Osteoblast (primary cell): ENCODE results near the gene MIPEP. TPM values are rescaled to one million over a fixed set of nuclear protein-coding genes. Genes with fewer than 3 reads are reported as not detected.

ENCODE experiments used
- DNase-seq: peaks from one replicate; pipeline ENCODE4 v3.0.0; 2011; ENCODE audit warnings: low spot score, mixed read lengths; ENCODE audit not compliant: insufficient read length; ENCODE audit errors: missing footprints
- H2AFZ ChIP-seq: 2 replicates; pipeline ENCODE4 v1.6.0; 2011; ENCODE audit warnings: mild to moderate bottlenecking, low read length
- H3K27ac ChIP-seq: 2 replicates; pipeline ENCODE4 v1.5.1; 2011; ENCODE audit warnings: mild to moderate bottlenecking, low read depth, low read length, moderate library complexity
- H3K27me3 ChIP-seq: 2 replicates; pipeline ENCODE4 v1.6.0; 2012; ENCODE audit warnings: mild to moderate bottlenecking, control low read depth, inconsistent platforms, low read length, moderate library complexity; ENCODE audit not compliant: insufficient read depth
- H3K36me3 ChIP-seq: 2 replicates; pipeline ENCODE4 v1.5.1; 2011; ENCODE audit warnings: mild to moderate bottlenecking, low read length, control low read depth, moderate library complexity; ENCODE audit not compliant: insufficient read depth
- H3K4me1 ChIP-seq: 2 replicates; pipeline ENCODE4 v1.5.1; 2011; ENCODE audit warnings: mild to moderate bottlenecking, low read length, control low read depth, moderate library complexity; ENCODE audit not compliant: insufficient read depth
- H3K4me2 ChIP-seq: 2 replicates; pipeline ENCODE4 v1.6.0; 2011; ENCODE audit warnings: mild to moderate bottlenecking, low read length; ENCODE audit not compliant: insufficient read depth
- H3K4me3 ChIP-seq: fragments of 200-600 bp; sonication (generic); 3 replicates; pipeline ENCODE4 v1.5.1; 2012; ENCODE audit warnings: mild to moderate bottlenecking, low read length, inconsistent platforms; ENCODE audit not compliant: insufficient read depth
- H3K79me2 ChIP-seq: 2 replicates; pipeline ENCODE4 v1.6.0; 2012; ENCODE audit warnings: mild to moderate bottlenecking, low read length, control low read depth, inconsistent platforms; ENCODE audit not compliant: insufficient read depth
- H3K9me3 ChIP-seq: 2 replicates; pipeline ENCODE4 v1.5.1; 2011; ENCODE audit warnings: low read depth, low read length, control low read depth
- H4K20me1 ChIP-seq: 2 replicates; pipeline ENCODE4 v1.6.0; 2012; ENCODE audit warnings: mild to moderate bottlenecking, low read length, control low read depth; ENCODE audit not compliant: insufficient read depth
- CTCF ChIP-seq: IDR thresholded peaks from 2 replicates; pipeline ENCODE4 v1.5.1; 2011; ENCODE audit warnings: mild to moderate bottlenecking, low read depth, low read length, moderate library complexity; ENCODE audit errors: extremely low read depth
- total RNA-seq: library from RNA; depleted of rRNA; stranded (reverse); fragments of >200 nt; gene quantifications from 2 replicates; pipeline ENCODE4 v1.2.3, GENCODE V29; 2012

The MIPEP gene
- total RNA-seq, 1 donor = 29.3 TPM

DNA sequence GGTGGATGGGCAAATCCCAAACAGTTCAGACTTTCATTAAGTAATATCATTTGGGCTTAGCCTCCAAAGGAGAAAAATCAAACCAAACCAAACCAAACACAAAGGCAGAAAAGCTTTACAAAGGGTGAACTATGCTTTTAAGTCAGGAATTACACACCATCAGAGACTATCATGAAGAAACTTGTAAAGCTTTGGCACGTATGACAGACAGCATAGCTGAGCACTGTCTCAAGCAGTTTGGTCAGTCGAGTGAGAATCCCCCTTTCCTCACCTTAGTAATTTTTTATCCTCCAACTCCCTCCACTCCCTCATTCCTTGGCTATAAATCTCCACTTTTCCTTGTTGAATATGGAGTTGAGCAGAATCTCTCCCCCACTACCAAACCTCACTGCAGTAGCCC lies 72.1 kb downstream of the MIPEP start:
- Histone ChIP-seq H3K27me3 (no peaks in the 10 kb centered on the region), H4K20me1 (no peaks in the 10 kb centered on the region), H2AFZ (no peak overlapping the region), H3K79me2 (no peaks in the 10 kb centered on the region), H3K9me3 (no peaks in the 10 kb centered on the region), H3K27ac (no peak overlapping the region), H3K4me2 (no peak overlapping the region), H3K4me3 (no peak overlapping the region), H3K4me1 (no peaks in the 10 kb centered on the region), H3K36me3 (no peaks in the 10 kb centered on the region)
- TF ChIP-seq CTCF = no peak
- DNase-seq = no peak

DNA sequence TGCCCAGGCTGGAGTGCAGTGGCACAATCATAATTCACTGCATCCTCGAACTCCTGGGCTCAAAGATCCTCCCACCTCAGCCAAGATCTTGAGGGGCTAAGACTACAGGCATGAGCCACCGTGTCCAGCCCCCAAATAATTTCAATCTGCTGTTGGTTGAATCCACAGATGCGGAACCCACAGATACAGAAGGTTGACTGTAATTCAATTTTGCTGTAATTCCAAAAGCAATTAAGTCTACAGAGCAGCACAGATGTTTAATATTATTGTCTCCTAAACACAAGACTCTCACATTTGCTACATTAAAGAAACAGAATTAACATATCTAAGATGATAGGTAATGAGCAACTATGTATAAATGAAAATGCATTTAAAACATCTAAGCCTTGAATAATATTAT lies 75.6 kb downstream of the MIPEP start:
- no peak for TF ChIP-seq CTCF
- Histone ChIP-seq H3K4me3 (no peak overlapping the region), H3K27ac (no peak overlapping the region), H3K27me3 (no peaks in the 10 kb centered on the region), H4K20me1 (no peaks in the 10 kb centered on the region), H3K4me2 (no peak overlapping the region), H3K79me2 (no peaks in the 10 kb centered on the region), H3K4me1 (peaks cover 2% of the 10 kb centered on the region), H2AFZ (no peak overlapping the region), H3K36me3 (no peaks in the 10 kb centered on the region), H3K9me3 (no peaks in the 10 kb centered on the region)
- no peak for DNase-seq

DNA sequence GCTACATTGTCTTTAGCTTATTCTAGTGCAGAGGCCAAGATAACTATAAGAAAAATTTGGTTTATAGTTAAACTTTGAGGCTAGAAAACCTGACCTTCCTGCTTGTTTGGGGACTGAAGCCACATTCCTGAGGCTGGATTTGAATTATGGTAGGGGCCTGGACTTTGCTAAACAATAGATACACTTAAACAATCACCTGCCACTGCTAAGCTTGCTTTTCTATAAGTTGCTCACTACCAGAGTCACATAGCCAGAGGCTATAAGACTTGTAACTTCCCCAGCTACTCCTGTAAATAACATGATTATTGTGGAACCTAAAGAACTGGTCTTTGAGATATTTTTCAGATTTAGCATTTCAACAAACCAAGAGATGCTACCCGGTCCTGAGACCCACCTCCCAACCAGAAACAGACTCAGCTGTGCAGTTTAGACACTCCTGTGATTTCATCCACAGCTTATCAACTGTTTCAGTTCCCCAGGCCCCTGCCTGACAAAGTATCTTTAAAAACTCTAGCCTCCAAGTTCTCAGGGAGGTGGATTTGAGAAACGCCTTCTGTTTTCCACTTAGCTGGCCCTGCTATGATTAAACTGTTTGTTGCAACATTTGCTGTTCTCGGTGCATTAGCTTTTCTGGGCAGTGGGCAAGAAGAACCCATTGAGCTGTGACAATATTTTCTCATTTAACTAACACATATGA lies 77.7 kb downstream of the MIPEP start:
- no peak overlapping the region for H2AFZ ChIP-seq
- no peaks in the 10 kb centered on the region for H3K36me3 ChIP-seq
- no peak for TF ChIP-seq CTCF
- H3K27ac ChIP-seq = no peak overlapping the region
- no peaks in the 10 kb centered on the region for H3K9me3 ChIP-seq
- no peak overlapping the region for H3K4me2 ChIP-seq
- H3K79me2 ChIP-seq = no peaks in the 10 kb centered on the region
- no peaks in the 10 kb centered on the region for H4K20me1 ChIP-seq
- peaks cover 2% of the 10 kb centered on the region for H3K4me1 ChIP-seq
- no peaks in the 10 kb centered on the region for H3K27me3 ChIP-seq
- no peak overlapping the region for H3K4me3 ChIP-seq
- no peak for DNase-seq

GRCh38 chr13:23810685-23811240 lies 78.4 kb downstream of the MIPEP start:
- no peaks in the 10 kb centered on the region for H3K79me2 ChIP-seq
- no peaks in the 10 kb centered on the region for H3K9me3 ChIP-seq
- peaks cover 2% of the 10 kb centered on the region for H3K4me1 ChIP-seq
- no peak for TF ChIP-seq CTCF
- no peak overlapping the region for H3K27ac ChIP-seq
- no peaks in the 10 kb centered on the region for H3K27me3 ChIP-seq
- H2AFZ ChIP-seq = no peak overlapping the region
- H4K20me1 ChIP-seq = no peaks in the 10 kb centered on the region
- no peak for DNase-seq
- H3K36me3 ChIP-seq = no peaks in the 10 kb centered on the region
- H3K4me3 ChIP-seq = no peak overlapping the region
- H3K4me2 ChIP-seq = no peak overlapping the region
